Kidney epithelial cell (primary cell): Measurements from ENCODE around the gene KRTAP10-12. TPM values are rescaled to one million over a fixed set of nuclear protein-coding genes. Genes with fewer than 3 reads are reported as not detected.
"Not testable (repeated sequence)": the region's sequence is repeated elsewhere in the genome, so short reads cannot be mapped to it uniquely, and the experiment has no call there.

Source experiments
- DNase-seq: peaks from one replicate; pipeline ENCODE4 v3.0.0-alpha.2; 2010; ENCODE audit warnings: low read depth
- H3K27me3 ChIP-seq: 2 replicates; pipeline ENCODE4 v1.6.0; 2011; ENCODE audit warnings: low read length; ENCODE audit not compliant: control insufficient read depth, insufficient read depth
- H3K36me3 ChIP-seq: 2 replicates; pipeline ENCODE4 v1.5.1; 2011; ENCODE audit warnings: low read length; ENCODE audit not compliant: control insufficient read depth, insufficient read depth
- H3K4me3 ChIP-seq: 2 replicates; pipeline ENCODE4 v1.5.1; 2011; ENCODE audit warnings: low read depth, mild to moderate bottlenecking, control low read depth, low read length
- CTCF ChIP-seq: IDR thresholded peaks from 2 replicates; pipeline ENCODE4 v1.5.1; 2011; ENCODE audit warnings: mild to moderate bottlenecking, moderate library complexity, low read length, control low read depth, inconsistent platforms; ENCODE audit not compliant: insufficient read depth, poor library complexity, severe bottlenecking
- total RNA-seq: library from RNA; depleted of rRNA; stranded (reverse); fragments of >200 nt; gene quantifications from 2 replicates; pipeline ENCODE4 v1.2.3, GENCODE V29; 2015

KRTAP10-12 gene, protein sequence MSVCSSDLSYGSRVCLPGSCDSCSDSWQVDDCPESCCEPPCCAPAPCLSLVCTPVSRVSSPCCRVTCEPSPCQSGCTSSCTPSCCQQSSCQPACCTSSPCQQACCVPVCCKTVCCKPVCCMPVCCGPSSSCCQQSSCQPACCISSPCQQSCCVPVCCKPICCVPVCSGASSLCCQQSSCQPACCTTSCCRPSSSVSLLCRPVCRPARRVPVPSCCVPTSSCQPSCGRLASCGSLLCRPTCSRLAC
- total RNA-seq, result not detected in 2 replicates

DNA sequence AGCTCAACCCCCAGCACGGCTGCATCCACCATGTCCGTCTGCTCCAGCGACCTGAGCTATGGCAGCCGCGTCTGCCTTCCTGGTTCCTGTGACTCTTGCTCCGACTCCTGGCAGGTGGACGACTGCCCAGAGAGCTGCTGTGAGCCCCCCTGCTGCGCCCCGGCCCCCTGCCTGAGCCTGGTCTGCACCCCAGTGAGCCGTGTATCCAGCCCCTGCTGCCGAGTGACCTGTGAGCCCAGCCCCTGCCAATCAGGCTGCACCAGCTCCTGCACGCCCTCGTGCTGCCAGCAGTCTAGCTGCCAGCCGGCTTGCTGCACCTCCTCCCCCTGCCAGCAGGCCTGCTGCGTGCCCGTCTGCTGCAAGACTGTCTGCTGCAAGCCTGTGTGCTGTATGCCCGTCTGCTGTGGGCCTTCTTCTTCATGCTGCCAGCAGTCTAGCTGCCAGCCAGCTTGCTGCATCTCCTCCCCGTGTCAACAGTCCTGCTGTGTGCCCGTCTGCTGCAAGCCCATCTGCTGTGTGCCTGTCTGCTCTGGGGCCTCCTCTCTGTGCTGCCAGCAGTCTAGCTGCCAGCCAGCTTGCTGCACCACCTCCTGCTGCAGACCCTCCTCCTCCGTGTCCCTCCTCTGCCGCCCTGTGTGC lies at the start of gene KRTAP10-12:
Gene KRTAP10-12 (plus strand): TSS at position 1 of the 639 bp plus-strand sequence. CDS start 30 bp downstream, at position 31.
- not testable (repeated sequence) for H3K36me3 ChIP-seq, DNase-seq, H3K4me3 ChIP-seq
- H3K27me3 ChIP-seq, result peaks cover 39% of the 10 kb centered on the region

DNA sequence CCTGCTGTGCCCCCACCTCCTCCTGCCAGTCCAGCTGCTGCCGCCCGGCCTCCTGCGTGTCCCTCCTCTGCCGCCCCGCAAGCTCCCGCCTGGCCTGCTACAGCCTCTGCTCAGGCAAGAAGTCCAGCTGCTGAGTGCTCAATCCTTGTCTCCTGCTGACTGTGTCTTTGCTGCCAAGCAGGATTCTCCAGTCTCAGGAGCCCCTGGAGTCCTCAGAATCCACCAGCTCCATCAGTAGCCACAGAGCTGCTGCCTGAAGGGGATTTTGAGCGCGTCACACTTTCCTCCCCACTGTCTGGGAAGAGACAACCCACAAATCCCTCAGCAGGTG lies 49.8 kb upstream of the KRTAP10-12 start:
- no peak for TF ChIP-seq CTCF
- H3K4me3 ChIP-seq, result no peak overlapping the region
- DNase-seq, result no peak
- H3K36me3 ChIP-seq, result no peaks in the 10 kb centered on the region
- no peaks in the 10 kb centered on the region for H3K27me3 ChIP-seq

GRCh38 chr21:44648557-44649311 lies 48.2 kb upstream of the KRTAP10-12 start:
- DNase-seq, result no peak
- TF ChIP-seq CTCF, result no peak
- Histone ChIP-seq H3K27me3 (no peaks in the 10 kb centered on the region), H3K4me3 (no peak overlapping the region), H3K36me3 (no peaks in the 10 kb centered on the region)

DNA sequence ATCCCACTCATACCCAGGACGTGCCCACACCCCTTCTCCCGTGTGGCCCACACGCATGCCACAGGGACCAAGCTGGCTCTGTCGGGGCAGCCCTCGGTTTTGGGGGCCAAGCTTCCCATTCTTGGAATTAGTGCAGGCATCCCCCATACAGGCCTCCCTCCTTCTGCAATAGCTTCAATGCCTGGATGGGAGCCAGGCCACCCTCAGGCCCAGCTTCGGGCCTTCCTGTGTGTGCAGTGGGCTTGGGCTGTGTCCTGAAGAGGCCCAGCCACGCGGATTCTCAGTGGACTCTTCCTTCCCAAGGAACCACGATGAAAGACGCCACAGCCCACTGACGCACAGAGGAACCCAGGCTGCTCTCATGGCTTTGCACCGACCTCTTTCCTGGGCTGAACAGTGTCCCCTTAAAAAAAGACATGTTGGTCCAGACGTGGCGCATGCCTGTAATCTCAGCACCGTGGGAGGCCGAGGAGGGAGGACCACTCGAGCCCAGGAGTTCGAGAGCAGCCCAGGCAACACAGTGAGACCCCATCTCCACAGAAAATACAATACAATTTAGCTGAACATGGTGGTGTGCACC lies 47.4 kb upstream of the KRTAP10-12 start:
- Histone ChIP-seq H3K4me3 (no peak overlapping the region), H3K36me3 (no peaks in the 10 kb centered on the region), H3K27me3 (no peaks in the 10 kb centered on the region)
- no peak for DNase-seq
- no peak for TF ChIP-seq CTCF

DNA sequence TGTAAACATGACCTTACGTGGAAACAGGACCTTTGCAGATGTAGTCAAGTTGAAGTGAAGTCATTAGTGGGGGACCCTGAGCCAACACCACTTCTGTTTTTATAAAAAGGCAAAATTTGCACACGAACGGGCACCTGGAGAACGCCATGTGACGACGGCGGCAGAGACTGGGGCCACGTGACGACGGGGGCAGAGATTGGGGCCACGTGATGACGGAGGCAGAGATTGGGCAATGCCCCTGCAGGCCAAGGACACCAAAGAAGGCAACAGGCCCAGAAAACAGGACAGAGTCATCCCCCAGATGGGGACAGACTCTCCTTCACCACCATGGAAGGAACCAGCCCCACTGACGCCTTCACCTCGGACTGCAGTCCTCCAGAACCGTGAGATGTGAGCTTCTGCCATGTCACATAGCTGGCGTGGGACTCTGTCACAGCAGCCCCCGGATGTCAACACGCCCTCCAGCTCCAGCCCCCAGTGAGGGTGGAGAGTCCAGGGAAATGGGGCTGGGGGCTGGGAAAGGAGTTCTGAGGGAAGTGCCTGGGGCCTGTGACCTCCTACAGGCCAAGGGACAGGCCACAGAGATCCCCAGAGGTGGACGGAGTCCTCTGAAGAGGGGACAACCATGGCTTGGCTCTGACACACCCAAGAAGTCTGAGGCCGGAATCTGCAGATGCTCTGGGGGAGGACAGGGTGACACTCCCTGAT lies 46.6 kb upstream of the KRTAP10-12 start:
- H3K4me3 ChIP-seq, result no peak overlapping the region
- no peaks in the 10 kb centered on the region for H3K36me3 ChIP-seq
- H3K27me3 ChIP-seq, result no peaks in the 10 kb centered on the region
- DNase-seq, result no peak
- no peak for TF ChIP-seq CTCF
